ENCODE results near the gene PDZRN3. TPM values are rescaled to one million over a fixed set of nuclear protein-coding genes. Genes with fewer than 3 reads are reported as not detected.

Gene PDZRN3
- total RNA-seq, 1 experiment from 2014 or later, result 0.24 TPM

DNA sequence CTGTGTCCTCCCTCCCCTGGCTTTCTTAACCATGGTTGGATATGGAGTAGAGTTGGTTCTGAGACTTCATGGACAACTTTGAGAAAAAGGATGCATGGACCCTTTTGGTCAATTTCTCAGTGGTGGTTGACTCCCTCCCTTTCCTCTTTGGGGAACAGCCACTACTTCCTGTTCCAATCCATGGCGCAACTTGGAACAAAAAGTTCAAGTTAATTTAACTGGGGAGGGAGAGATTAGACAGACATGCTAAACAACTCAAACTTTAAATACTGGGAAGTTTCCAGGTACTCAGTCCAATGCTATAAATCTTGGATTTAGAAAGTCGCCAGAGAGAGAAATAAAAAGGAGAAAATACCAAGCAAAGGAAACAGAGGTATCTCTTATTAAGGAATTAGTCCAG, 202.2 kb downstream of the PDZRN3 start:
- Histone ChIP-seq H3K36me3 (ENCODE audit: insufficient read depth, low read length, poor library complexity, severe bottlenecking) (no peaks in the 10 kb centered on the region), H3K9me3 (ENCODE audit: low read depth, low read length, poor library complexity, severe bottlenecking) (no peaks in the 10 kb centered on the region), H3K4me1 (ENCODE audit: insufficient read depth, low read length, poor library complexity, severe bottlenecking) (no peaks in the 10 kb centered on the region), H3K4me3 (ENCODE audit: low read depth, low read length, poor library complexity, severe bottlenecking) (no peak overlapping the region), H3K27ac (ENCODE audit: low read depth, low read length, poor library complexity, severe bottlenecking) (no peak overlapping the region), H3K27me3 (replicated peaks; ENCODE audit: insufficient read depth, low read depth, low read length, poor library complexity) (no peaks in the 10 kb centered on the region)
- DNase-seq (ENCODE audit: low spot score), result no peak
- no TSS peak for BruUV-seq (replicated peaks)
- POLR2A ChIA-PET (ENCODE audit: low non-redundant PET), result no interaction called here
- CTCF ChIA-PET, result no interaction called here
- intact Hi-C loops (cut with micrococcal nuclease; ENCODE audit: unreplicated experiment), result no loop called here
- no peak for TF ChIP-seq EZH2 (IDR thresholded peaks at IDR 0.05; ENCODE audit: borderline replicate concordance, low read depth, low read length, poor library complexity, severe bottlenecking)
- TF ChIP-seq, protein P1, sequence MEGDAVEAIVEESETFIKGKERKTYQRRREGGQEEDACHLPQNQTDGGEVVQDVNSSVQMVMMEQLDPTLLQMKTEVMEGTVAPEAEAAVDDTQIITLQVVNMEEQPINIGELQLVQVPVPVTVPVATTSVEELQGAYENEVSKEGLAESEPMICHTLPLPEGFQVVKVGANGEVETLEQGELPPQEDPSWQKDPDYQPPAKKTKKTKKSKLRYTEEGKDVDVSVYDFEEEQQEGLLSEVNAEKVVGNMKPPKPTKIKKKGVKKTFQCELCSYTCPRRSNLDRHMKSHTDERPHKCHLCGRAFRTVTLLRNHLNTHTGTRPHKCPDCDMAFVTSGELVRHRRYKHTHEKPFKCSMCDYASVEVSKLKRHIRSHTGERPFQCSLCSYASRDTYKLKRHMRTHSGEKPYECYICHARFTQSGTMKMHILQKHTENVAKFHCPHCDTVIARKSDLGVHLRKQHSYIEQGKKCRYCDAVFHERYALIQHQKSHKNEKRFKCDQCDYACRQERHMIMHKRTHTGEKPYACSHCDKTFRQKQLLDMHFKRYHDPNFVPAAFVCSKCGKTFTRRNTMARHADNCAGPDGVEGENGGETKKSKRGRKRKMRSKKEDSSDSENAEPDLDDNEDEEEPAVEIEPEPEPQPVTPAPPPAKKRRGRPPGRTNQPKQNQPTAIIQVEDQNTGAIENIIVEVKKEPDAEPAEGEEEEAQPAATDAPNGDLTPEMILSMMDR (conservative IDR thresholded peaks at IDR 0.05; ENCODE audit: low read depth, low read length), result no peak

- no peaks in the 10 kb centered on the region for H3K9me3 ChIP-seq (ENCODE audit: low read depth, low read length, poor library complexity, severe bottlenecking)
- H3K27me3 ChIP-seq (replicated peaks; ENCODE audit: insufficient read depth, low read depth, low read length, poor library complexity), result no peaks in the 10 kb centered on the region
- POLR2A ChIA-PET (ENCODE audit: low non-redundant PET), result no interaction called here
- no peak overlapping the region for H3K27ac ChIP-seq (ENCODE audit: low read depth, low read length, poor library complexity, severe bottlenecking)
- H3K4me3 ChIP-seq (ENCODE audit: low read depth, low read length, poor library complexity, severe bottlenecking), result no peak overlapping the region
- TF ChIP-seq, protein P1 (conservative IDR thresholded peaks at IDR 0.05; ENCODE audit: low read depth, low read length), result no peak
- TF ChIP-seq EZH2 (IDR thresholded peaks at IDR 0.05; ENCODE audit: borderline replicate concordance, low read depth, low read length, poor library complexity, severe bottlenecking), result no peak
- no peaks in the 10 kb centered on the region for H3K4me1 ChIP-seq (ENCODE audit: insufficient read depth, low read length, poor library complexity, severe bottlenecking)
- no peaks in the 10 kb centered on the region for H3K36me3 ChIP-seq (ENCODE audit: insufficient read depth, low read length, poor library complexity, severe bottlenecking)
- no peak for DNase-seq (ENCODE audit: low spot score)
- no TSS peak for BruUV-seq (replicated peaks)
- intact Hi-C loops (cut with micrococcal nuclease; ENCODE audit: unreplicated experiment), result no loop called here
- CTCF ChIA-PET, result no interaction called here
These were observed 204.8 kb downstream of the PDZRN3 start for GRCh38 chr3:73419942-73420341.

DNA sequence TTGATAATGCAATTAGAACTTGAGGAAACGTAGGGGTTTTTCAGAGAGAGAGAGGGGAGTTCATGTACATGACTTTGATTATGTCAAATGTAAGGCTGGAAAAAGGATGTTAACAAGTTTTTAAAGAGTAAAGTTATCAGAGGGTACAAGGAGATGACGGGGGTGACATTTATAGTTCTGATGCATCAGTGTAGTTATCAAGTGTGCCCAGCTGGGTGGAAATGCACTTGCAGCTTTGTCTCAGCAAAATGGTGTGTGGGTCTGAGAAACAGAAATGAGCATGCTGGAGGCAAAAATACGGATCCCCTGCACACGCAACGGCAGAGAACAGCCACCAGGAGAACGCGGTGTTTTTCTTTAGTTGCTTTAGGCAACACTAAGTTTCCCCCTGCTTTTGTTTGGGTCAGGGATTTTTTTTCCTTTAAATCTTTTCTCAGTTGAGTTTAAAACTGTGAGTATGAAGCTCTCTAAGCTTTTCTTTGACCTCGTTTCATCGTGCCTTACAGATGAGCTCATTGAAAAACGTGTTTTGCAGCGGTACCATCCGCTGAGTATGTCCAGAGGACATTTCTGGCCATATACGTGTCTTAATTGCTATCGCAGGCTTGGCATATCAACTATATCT, 205.4 kb downstream of the PDZRN3 start:
- CTCF ChIA-PET, result no interaction called here
- H3K4me1 ChIP-seq (ENCODE audit: insufficient read depth, low read length, poor library complexity, severe bottlenecking), result no peaks in the 10 kb centered on the region
- POLR2A ChIA-PET (ENCODE audit: low non-redundant PET), result no interaction called here
- intact Hi-C loops (cut with micrococcal nuclease; ENCODE audit: unreplicated experiment), result no loop called here
- H3K4me3 ChIP-seq (ENCODE audit: low read depth, low read length, poor library complexity, severe bottlenecking), result no peak overlapping the region
- H3K36me3 ChIP-seq (ENCODE audit: insufficient read depth, low read length, poor library complexity, severe bottlenecking), result no peaks in the 10 kb centered on the region
- TF ChIP-seq EZH2 (IDR thresholded peaks at IDR 0.05; ENCODE audit: borderline replicate concordance, low read depth, low read length, poor library complexity, severe bottlenecking), result no peak
- TF ChIP-seq, protein P1 (conservative IDR thresholded peaks at IDR 0.05; ENCODE audit: low read depth, low read length), result no peak
- no peaks in the 10 kb centered on the region for H3K27me3 ChIP-seq (replicated peaks; ENCODE audit: insufficient read depth, low read depth, low read length, poor library complexity)
- no peaks in the 10 kb centered on the region for H3K9me3 ChIP-seq (ENCODE audit: low read depth, low read length, poor library complexity, severe bottlenecking)
- no TSS peak for BruUV-seq (replicated peaks)
- no peak overlapping the region for H3K27ac ChIP-seq (ENCODE audit: low read depth, low read length, poor library complexity, severe bottlenecking)
- no peak for DNase-seq (ENCODE audit: low spot score)

Data from A673 (cell line).